GM12864 (cell line): ENCODE measurements around the gene ITPRIP.

Experiments used
- DNase-seq: peaks from one replicate; pipeline ENCODE4 v3.0.0-alpha.2; 2011; ENCODE audit warnings: low read depth
- H3K4me3 ChIP-seq: 2 replicates; pipeline ENCODE4 v1.5.1; 2011; ENCODE audit warnings: mild to moderate bottlenecking, low read depth, low read length, control low read depth
- CTCF ChIP-seq: IDR thresholded peaks from 2 replicates; pipeline ENCODE4 v1.5.1; 2011; ENCODE audit warnings: low read depth, mild to moderate bottlenecking, moderate library complexity, low read length, control low read depth, inconsistent platforms; ENCODE audit errors: missing control alignments

The ITPRIP gene

GRCh38 chr10:104331208-104331838 is 6.9 kb downstream of the ITPRIP start:
- no peak for TF ChIP-seq CTCF
- DNase-seq: no peak
- H3K4me3 ChIP-seq: no peak overlapping the region

GRCh38 chr10:104330168-104331110 is 7.8 kb downstream of the ITPRIP start:
- no peak overlapping the region for H3K4me3 ChIP-seq
- no peak for TF ChIP-seq CTCF
- DNase-seq: no peak

- DNase-seq: no peak
These were observed 8.5 kb downstream of the ITPRIP start for GRCh38 chr10:104329735-104330134.

GRCh38 chr10:104328896-104329710 is 9.2 kb downstream of the ITPRIP start:
- no peak for DNase-seq
- no peak for TF ChIP-seq CTCF
- H3K4me3 ChIP-seq: no peak overlapping the region

More at GRCh38 chr10:104329735-104330134, 8.5 kb downstream of the ITPRIP start:
- no peak for TF ChIP-seq CTCF
- no peak overlapping the region for H3K4me3 ChIP-seq

GRCh38 chr10:104328646-104328895 is 9.7 kb downstream of the ITPRIP start:
- no peak overlapping the region for H3K4me3 ChIP-seq
- DNase-seq: no peak

More at GRCh38 chr10:104328646-104328895, 9.7 kb downstream of the ITPRIP start:
- no peak for TF ChIP-seq CTCF
